H1 (cell line): ENCODE results near the gene CENATAC. TPM values are rescaled to one million over a fixed set of nuclear protein-coding genes. Genes with fewer than 3 reads are reported as not detected.

Experiments
- CTCF ChIA-PET: fragments of 300-600 bp; sonication (Branson Sonifier 250); formaldehyde crosslinking; loops from one replicate; lab custom pipeline; 2021; ENCODE audit not compliant: partially characterized antibody; lab: Charles Lee
- POLR2A ChIA-PET: fragments of 300-600 bp; sonication (Branson Sonifier 250); formaldehyde crosslinking; loops from one replicate; lab custom pipeline; 2021; ENCODE audit warnings: inconsistent platforms; ENCODE audit not compliant: partially characterized antibody; lab: Charles Lee
- DNase-seq, 2 experiments: peaks; one replicate each; pipeline versions ENCODE4 v3.0.0 to v3.0.0-alpha.2; 2010 to 2022; ENCODE audit warnings: low spot score in 2 of 2, low read depth in 1 of 2, mixed read lengths in 1 of 2
- FAIRE-seq: peaks from 2 replicates; lab custom pipeline; 2011; peaks lifted over from hg19 to GRCh38; lab: Jason Lieb, UNC
- H2AFZ ChIP-seq: 2 replicates; pipeline ENCODE4 v1.8.1; 2012; ENCODE audit warnings: low read length, inconsistent platforms
- H2AK5ac ChIP-seq: 2 replicates; pipeline ENCODE4 v1.6.1; 2013; ENCODE audit warnings: low read depth, low read length
- H2BK120ac ChIP-seq: replicated peaks from 2 replicates; pipeline ENCODE3; 2013; ENCODE audit warnings: low read depth, low read length, inconsistent platforms
- H2BK12ac ChIP-seq: 2 replicates; pipeline ENCODE4 v1.6.1; 2013; ENCODE audit warnings: low read depth, low read length
- H2BK15ac ChIP-seq: 2 replicates; pipeline ENCODE4 v1.6.1; 2013; ENCODE audit warnings: low read length
- H2BK20ac ChIP-seq: 2 replicates; pipeline ENCODE4 v1.6.1; 2013; ENCODE audit warnings: low read length
- H2BK5ac ChIP-seq: 2 replicates; pipeline ENCODE4 v1.6.1; 2013; ENCODE audit warnings: low read depth, low read length
- H3K14ac ChIP-seq: 2 replicates; pipeline ENCODE4 v1.6.1; 2013; ENCODE audit warnings: inconsistent platforms; ENCODE audit not compliant: insufficient read length
- H3K18ac ChIP-seq: 2 replicates; pipeline ENCODE4 v1.6.1; 2013; ENCODE audit warnings: low read length; ENCODE audit errors: extremely low read depth
- H3K23ac ChIP-seq: 2 replicates; pipeline ENCODE4 v1.6.1; 2013; ENCODE audit warnings: inconsistent platforms; ENCODE audit not compliant: insufficient read length
- H3K23me2 ChIP-seq: 2 replicates; pipeline ENCODE4 v1.6.1; 2013; ENCODE audit warnings: low read depth, low read length
- H3K27ac ChIP-seq: 2 replicates; pipeline ENCODE4 v1.6.1; 2011; ENCODE audit warnings: low read depth, low read length, inconsistent platforms
- H3K27me3 ChIP-seq, 4 experiments: replicated peaks in 1 of 4; 1 replicate in 1 of 4; 2 replicates in 3 of 4; pipeline versions ENCODE4 v1.6.1 to v1.8.1; 2011 to 2013; ENCODE audit warnings: low read length in 3 of 4, mild to moderate bottlenecking in 3 of 4, inconsistent platforms in 2 of 4, mixed read lengths in 2 of 4, moderate library complexity in 1 of 4; ENCODE audit not compliant: control insufficient read depth in 3 of 4, insufficient read depth in 3 of 4; ENCODE audit errors: extremely low read depth in 1 of 4
- H3K36me3 ChIP-seq, 4 experiments: 2 replicates each; pipeline versions ENCODE4 v1.6.1 to v1.8.1; 2011 to 2013; ENCODE audit warnings: mild to moderate bottlenecking in 4 of 4, low read length in 3 of 4, moderate library complexity in 2 of 4, control low read depth in 1 of 4, inconsistent platforms in 1 of 4; ENCODE audit not compliant: insufficient read depth in 4 of 4, control insufficient read depth in 2 of 4
- H3K4ac ChIP-seq: replicated peaks from 2 replicates; pipeline ENCODE3; 2013; ENCODE audit warnings: low read length, low read depth, mixed read lengths, inconsistent platforms; ENCODE audit not compliant: insufficient read length
- H3K4me1 ChIP-seq, 4 experiments: replicated peaks in 1 of 4; 1 replicate in 1 of 4; 2 replicates in 3 of 4; pipeline versions ENCODE4 v1.6.1 to v1.8.1; 2011 to 2013; ENCODE audit warnings: low read length in 3 of 4, inconsistent platforms in 2 of 4, mixed read lengths in 1 of 4; ENCODE audit not compliant: insufficient read depth in 4 of 4, control insufficient read depth in 3 of 4
- H3K4me2 ChIP-seq, 2 experiments: 2 replicates each; pipeline versions ENCODE4 v1.6.1 to v1.8.1; 2011 to 2013; ENCODE audit warnings: low read depth in 2 of 2, low read length in 2 of 2, control low read depth in 1 of 2, inconsistent platforms in 1 of 2, mild to moderate bottlenecking in 1 of 2; ENCODE audit not compliant: insufficient read depth in 1 of 2
- H3K4me3 ChIP-seq, 4 experiments: fragments of 200-600, 300-600 bp in 1 of 4; sonication (generic), shearing (Covaris generic), sonication (Bioruptor Twin) in 1 of 4; 2 replicates each; pipeline versions ENCODE4 v1.5.1 to v1.8.1; 2011 to 2016; ENCODE audit warnings: low read length in 4 of 4, low read depth in 3 of 4, control low read depth in 2 of 4, inconsistent platforms in 2 of 4, mild to moderate bottlenecking in 2 of 4, mixed read lengths in 1 of 4, moderate library complexity in 1 of 4; ENCODE audit not compliant: insufficient read depth in 2 of 4; ENCODE audit errors: extremely low read depth in 1 of 4
- H3K56ac ChIP-seq: replicated peaks from 2 replicates; pipeline ENCODE3; 2013; ENCODE audit warnings: low read depth, mild to moderate bottlenecking, mixed read lengths, low read length, inconsistent platforms; ENCODE audit not compliant: insufficient read length
- H3K79me1 ChIP-seq: 2 replicates; pipeline ENCODE4 v1.6.1; 2013; ENCODE audit warnings: low read depth, low read length, control low read depth
- H3K79me2 ChIP-seq, 2 experiments: 2 replicates each; pipeline versions ENCODE4 v1.6.1 to v1.8.1; 2012 to 2013; ENCODE audit warnings: low read length in 2 of 2, mild to moderate bottlenecking in 2 of 2, inconsistent platforms in 1 of 2; ENCODE audit not compliant: insufficient read depth in 2 of 2, control insufficient read depth in 1 of 2
- H3K9ac ChIP-seq, 4 experiments: replicated peaks in 1 of 4; 1 replicate in 1 of 4; 2 replicates in 3 of 4; pipeline versions ENCODE4 v1.6.1 to v1.8.1; 2011 to 2013; ENCODE audit warnings: low read depth in 3 of 4, low read length in 3 of 4, control low read depth in 2 of 4, mild to moderate bottlenecking in 2 of 4, moderate library complexity in 2 of 4, inconsistent platforms in 1 of 4; ENCODE audit errors: extremely low read depth in 1 of 4
- H3K9me3 ChIP-seq, 2 experiments: 2 replicates each; pipeline versions ENCODE4 v1.6.1 to v1.8.1; 2012 to 2013; ENCODE audit warnings: mild to moderate bottlenecking in 2 of 2, moderate library complexity in 2 of 2, control low read depth in 1 of 2, inconsistent platforms in 1 of 2, low read depth in 1 of 2, low read length in 1 of 2, mixed read lengths in 1 of 2; ENCODE audit not compliant: insufficient read depth in 2 of 2
- H4K20me1 ChIP-seq, 2 experiments: replicated peaks in 1 of 2; 2 replicates each; pipeline versions ENCODE3 to v1.8.1; 2011 to 2013; ENCODE audit warnings: inconsistent platforms in 2 of 2, low read length in 2 of 2, mild to moderate bottlenecking in 1 of 2; ENCODE audit not compliant: insufficient read depth in 2 of 2, control insufficient read depth in 1 of 2
- H4K5ac ChIP-seq: 2 replicates; pipeline ENCODE4 v1.6.1; 2013; ENCODE audit warnings: low read length, low read depth, mixed read lengths, inconsistent platforms; ENCODE audit not compliant: insufficient read length
- H4K8ac ChIP-seq: 2 replicates; pipeline ENCODE4 v1.8.0; 2013; ENCODE audit warnings: mild to moderate bottlenecking, moderate library complexity, low read length, inconsistent platforms; ENCODE audit not compliant: insufficient read depth; ENCODE audit errors: extremely low read depth
- H4K91ac ChIP-seq: replicated peaks from 2 replicates; pipeline ENCODE3; 2013; ENCODE audit warnings: low read length, mixed read lengths, inconsistent platforms; ENCODE audit not compliant: insufficient read length
- CHD1 ChIP-seq: IDR thresholded peaks from 2 replicates; pipeline ENCODE4 v1.6.1; 2012; ENCODE audit warnings: low read depth, low read length, improper control_type of control experiment
- EGR1 ChIP-seq: IDR thresholded peaks from 2 replicates; pipeline ENCODE4 v1.6.1; 2011; ENCODE audit warnings: low read depth, low read length, borderline replicate concordance
- FOSL1 ChIP-seq: IDR thresholded peaks from 2 replicates; pipeline ENCODE4 v1.6.1; 2011; ENCODE audit warnings: mild to moderate bottlenecking, low read depth, low read length, moderate library complexity; ENCODE audit not compliant: insufficient read depth
- HDAC6 ChIP-seq: IDR thresholded peaks from one replicate; pipeline ENCODE4 v1.7.1; 2012; ENCODE audit warnings: low read depth, mild to moderate bottlenecking, inconsistent platforms, low read length, moderate library complexity
- MAFK ChIP-seq: IDR thresholded peaks from 2 replicates; pipeline ENCODE4 v1.6.1; 2012; ENCODE audit warnings: low read depth, mild to moderate bottlenecking, improper control_type of control experiment, low read length
- NANOG ChIP-seq: IDR thresholded peaks from 2 replicates; pipeline ENCODE4 v1.6.1; 2011; ENCODE audit warnings: low read length, low read depth, mild to moderate bottlenecking, inconsistent platforms; ENCODE audit not compliant: insufficient read depth, poor library complexity, severe bottlenecking
- RFX5 ChIP-seq: IDR thresholded peaks from 2 replicates; pipeline ENCODE4 v1.6.1; 2011; ENCODE audit warnings: low read depth, low read length, improper control_type of control experiment, borderline replicate concordance
- TEAD4 ChIP-seq: IDR thresholded peaks from 2 replicates; pipeline ENCODE4 v1.6.1; 2012; ENCODE audit warnings: low read depth, low read length, inconsistent platforms, mixed read lengths
- ZNF274 ChIP-seq: IDR thresholded peaks from 2 replicates; pipeline ENCODE4 v1.7.0; 2012; ENCODE audit warnings: low read length, borderline replicate concordance; ENCODE audit errors: extremely low read depth
- WGBS, 2 experiments: shearing (Covaris generic) in 1 of 2; methylation state at CpG; one replicate each; pipeline versions ENCODE4 v1.1.6 to v1.1.7; 2013 to 2015; ENCODE audit warnings: low lambda C conversion rate in 2 of 2, mixed read lengths in 2 of 2, inconsistent platforms in 1 of 2, low coverage in 1 of 2, missing lambda C conversion rate in 1 of 2; ENCODE audit not compliant: insufficient replicate concordance in 2 of 2, insufficient coverage in 1 of 2, insufficient read length in 1 of 2; ENCODE audit errors: extremely low coverage in 1 of 2, missing lambda C conversion rate in 1 of 2; 5-methylcytosine and 5-hydroxymethylcytosine counted together
- polyA plus RNA-seq, 7 experiments: library from polyadenylated mRNA; depleted of rRNA in 3 of 7; stranded (reverse) in 5 of 7; unstranded in 2 of 7; fragments of >200 nt in 5 of 7; fragments of 200-250 nt in 2 of 7; gene quantifications; 1 replicate in 5 of 7; 2 replicates in 1 of 7; 4 replicates in 1 of 7; pipeline versions ENCODE4 v1.2.1 to v1.2.3, GENCODE V29; 2011 to 2013; ENCODE audit warnings: missing spikeins in 2 of 7, mixed read lengths in 2 of 7
- total RNA-seq: library from RNA; stranded (reverse); fragmentation: NEBNext Ultra II Directional; extraction: Animal tissue kit (Norgen Biotek cat#: 25700); gene quantifications from 2 replicates; pipeline ENCODE4 v1.2.1, GENCODE V29; 2021
- TF ChIP-seq, protein P1 (sequence below): IDR thresholded peaks from 2 replicates; pipeline ENCODE4 v1.6.1; 2011; ENCODE audit warnings: low read depth, mild to moderate bottlenecking, low read length; ENCODE audit not compliant: insufficient read depth

CENATAC gene
- total and polyA plus RNA-seq, 2 of the 8 experiments (the other 6 are each of a cell fraction or from before 2014, with no cell fraction given) = 22.7 to 36.4 TPM

DNA sequence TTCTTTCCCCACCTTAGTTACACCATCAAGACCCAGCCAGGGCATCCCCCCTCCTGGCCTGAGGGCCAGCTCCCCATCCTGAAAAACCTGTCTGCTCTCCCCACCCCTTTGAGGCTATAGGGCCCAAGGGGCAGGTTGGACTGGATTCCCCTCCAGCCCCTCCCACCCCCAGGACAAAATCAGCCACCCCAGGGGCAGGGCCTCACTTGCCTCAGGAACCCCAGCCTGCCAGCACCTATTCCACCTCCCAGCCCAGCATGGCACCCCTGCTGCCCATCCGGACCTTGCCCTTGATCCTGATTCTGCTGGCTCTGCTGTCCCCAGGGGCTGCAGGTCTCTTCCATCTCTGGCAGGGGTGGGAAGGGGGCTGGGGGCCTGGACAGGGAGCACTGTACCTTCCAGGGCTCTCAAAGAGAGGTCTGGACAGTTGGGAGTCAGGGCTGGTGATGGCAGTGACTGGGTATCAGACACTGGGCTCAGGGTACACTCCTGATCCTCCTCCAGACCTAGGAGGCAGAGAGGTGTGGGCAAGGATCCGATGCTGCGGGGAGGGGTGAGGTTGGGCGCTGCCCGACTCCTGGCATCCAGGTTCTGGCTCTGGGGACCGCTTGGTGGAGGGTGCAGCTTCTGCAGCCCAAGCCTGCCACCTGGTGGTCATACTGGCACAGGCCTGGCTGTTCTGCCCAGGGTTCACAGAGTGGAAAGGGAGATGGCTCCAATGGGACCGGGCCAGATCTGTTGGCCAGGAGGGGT is 41.7 kb upstream of the CENATAC start, which contains the start of gene UPK2:
Gene UPK2, plus strand, starts transcription at position 205 of the 753 bp plus-strand sequence. Its CDS starts 53 bp downstream, at position 258.
- Histone ChIP-seq H3K4me3 (no peak within 1 kb of the TSS), H3K9ac (no peak within 1 kb of the TSS), H3K79me1 (no peaks in the 10 kb centered on the region), H3K9me3 (no peaks in the 10 kb centered on the region), H4K5ac (no peak within 1 kb of the TSS), H3K4me1 (peaks cover 0 to 5% (median 1%) of the 10 kb centered on the region in 4 experiments; a peak in 3 of 7 replicates), H3K27ac (no peak within 1 kb of the TSS), H3K18ac (no peak within 1 kb of the TSS; the same call in 1 of the 2 replicates), H2AFZ (0 out of 2 replicates have a peak within 1 kb of the TSS, but pooled peaks have one; percentile 60), H4K20me1 (no peaks in the 10 kb centered on the region), H3K23me2 (0 out of 2 replicates have a peak, but pooled peaks cover 2% of the 10 kb centered on the region), H3K27me3 (peaks cover 0 to 4% (median 3%) of the 10 kb centered on the region in 4 experiments; a peak in 2 of 7 replicates), H2BK20ac (no peak within 1 kb of the TSS), H2BK12ac (peak within 1 kb of the TSS; percentile 35; the same call in 1 of the 2 replicates), H3K14ac (no peak within 1 kb of the TSS), H3K4ac (peak within 1 kb of the TSS; percentile 50), H4K91ac (no peak within 1 kb of the TSS), H4K8ac (peak within 1 kb of the TSS; percentile 82; the same call in 1 of the 2 replicates), H2AK5ac (no peak within 1 kb of the TSS), H2BK15ac (peak within 1 kb of the TSS; percentile 29; the same call in 1 of the 2 replicates), H3K36me3 (no peaks in the 10 kb centered on the region), H2BK120ac (no peak within 1 kb of the TSS), H3K23ac (no peak within 1 kb of the TSS), H3K56ac (no peak within 1 kb of the TSS), H3K79me2 (no peaks in the 10 kb centered on the region), H2BK5ac (no peak within 1 kb of the TSS), H3K4me2 (no peak within 1 kb of the TSS)
- ChIA-PET POLR2A (interaction anchor here (1.2 to 2.2 kb wide), 7 partner anchors 26 to 60 kb away, joined by 3 to 6 read pairs (median 3); partner anchors contain the start of gene CENATAC), CTCF (interaction anchor here (0.6 to 12.7 kb wide), 34 partner anchors 8 to 296 kb away, joined by 3 to 100 read pairs (median 4); partner anchors contain the start of gene FOXR1)
- 20% methylated on average over 3 of the region's 7 CpGs; no CpG with 5 or more reads in 1 of the 2 experiments for WGBS, 2 experiments
- FAIRE-seq (peak; percentile 88), DNase-seq (peak; percentile 75 to 98)
- TF ChIP-seq CHD1 (no peak), EGR1 (0 out of 2 replicates have a peak, but pooled peaks have one; percentile 15), RFX5 (no peak), FOSL1 (0 out of 2 replicates have a peak, but pooled peaks have one; percentile 27), HDAC6 (no peak), NANOG (peak; percentile 14), MAFK (no peak), ZNF274 (no peak), TEAD4 (0 out of 2 replicates have a peak, but pooled peaks have one; percentile 49)
- TF ChIP-seq, protein P1, sequence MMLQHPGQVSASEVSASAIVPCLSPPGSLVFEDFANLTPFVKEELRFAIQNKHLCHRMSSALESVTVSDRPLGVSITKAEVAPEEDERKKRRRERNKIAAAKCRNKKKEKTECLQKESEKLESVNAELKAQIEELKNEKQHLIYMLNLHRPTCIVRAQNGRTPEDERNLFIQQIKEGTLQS = no peak
